Type B pancreatic cell (in vitro differentiated cells): ENCODE measurements around the gene TMX4. TPM values are rescaled to one million over a fixed set of nuclear protein-coding genes. Genes with fewer than 3 reads are reported as not detected.
A peak's percentile ranks its signal among the peaks of the same experiment; 100 is the strongest.

Experiments used
- DNase-seq: peaks from one replicate; pipeline ENCODE4 v3.0.0; 2021; ENCODE audit warnings: mixed read lengths; ENCODE audit not compliant: unreplicated experiment; ENCODE audit errors: extremely low spot score
- H3K27ac Mint-ChIP-seq: 2 replicates; pipeline ENCODE4 v1.8.0; 2021; ENCODE audit warnings: mild to moderate bottlenecking, mixed read lengths
- H3K27me3 Mint-ChIP-seq: 2 replicates; pipeline ENCODE4 v1.8.0; 2021; ENCODE audit warnings: mixed read lengths
- H3K36me3 Mint-ChIP-seq: 2 replicates; pipeline ENCODE4 v1.8.0; 2021; ENCODE audit warnings: mixed read lengths
- H3K4me1 Mint-ChIP-seq: one replicate; pipeline ENCODE4 v1.8.0; 2021; ENCODE audit warnings: mixed read lengths; ENCODE audit not compliant: unreplicated experiment
- H3K4me3 Mint-ChIP-seq: 2 replicates; pipeline ENCODE4 v1.8.0; 2021; ENCODE audit warnings: mild to moderate bottlenecking, mixed read lengths
- H3K9me3 Mint-ChIP-seq: 2 replicates; pipeline ENCODE4 v1.8.0; 2021; ENCODE audit warnings: mixed read lengths
- CTCF ChIP-seq: fragments of 200-600 bp; sonication (generic); conservative IDR thresholded peaks from 2 replicates; pipeline ENCODE4 v1.5.0; 2021; ENCODE audit warnings: antibody characterized with exemption, mild to moderate bottlenecking
- long read RNA-seq: library from polyadenylated mRNA; unstranded; transcript quantifications from one replicate; pipeline ENCODE4 v2.0.0, GENCODE V29; 2020
- total RNA-seq: library from RNA; stranded (reverse); gene quantifications from 2 replicates; pipeline ENCODE4 v1.2.1, GENCODE V29; 2021; ENCODE audit warnings: low replicate concordance

TMX4 gene, protein sequence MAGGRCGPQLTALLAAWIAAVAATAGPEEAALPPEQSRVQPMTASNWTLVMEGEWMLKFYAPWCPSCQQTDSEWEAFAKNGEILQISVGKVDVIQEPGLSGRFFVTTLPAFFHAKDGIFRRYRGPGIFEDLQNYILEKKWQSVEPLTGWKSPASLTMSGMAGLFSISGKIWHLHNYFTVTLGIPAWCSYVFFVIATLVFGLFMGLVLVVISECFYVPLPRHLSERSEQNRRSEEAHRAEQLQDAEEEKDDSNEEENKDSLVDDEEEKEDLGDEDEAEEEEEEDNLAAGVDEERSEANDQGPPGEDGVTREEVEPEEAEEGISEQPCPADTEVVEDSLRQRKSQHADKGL
- total RNA-seq: 27.6 and 40.9 TPM in 2 replicates
- long read RNA-seq, full-length matches to known transcripts: 9 of 17 reads
- long read RNA-seq, partial matches to known transcripts: 2 of 17 reads
- long read RNA-seq, other reads (novel, unspliced or antisense): 6 of 17 reads

GRCh38 chr20:8019246-8019997 lies at the start of gene TMX4:
Gene TMX4, minus strand, starts transcription at chr20:8019761. Its CDS starts 148 bp downstream, at chr20:8019613.
- peak; percentile 70 for TF ChIP-seq CTCF
- Mint-ChIP-seq H3K36me3 (no peaks in the 10 kb centered on the region), H3K4me1 (peaks cover 8% of the 10 kb centered on the region), H3K27ac (peak within 1 kb of the TSS; percentile 90), H3K9me3 (no peaks in the 10 kb centered on the region), H3K4me3 (peak within 1 kb of the TSS; percentile 96), H3K27me3 (no peaks in the 10 kb centered on the region)
- peak; percentile 96 for DNase-seq

DNA sequence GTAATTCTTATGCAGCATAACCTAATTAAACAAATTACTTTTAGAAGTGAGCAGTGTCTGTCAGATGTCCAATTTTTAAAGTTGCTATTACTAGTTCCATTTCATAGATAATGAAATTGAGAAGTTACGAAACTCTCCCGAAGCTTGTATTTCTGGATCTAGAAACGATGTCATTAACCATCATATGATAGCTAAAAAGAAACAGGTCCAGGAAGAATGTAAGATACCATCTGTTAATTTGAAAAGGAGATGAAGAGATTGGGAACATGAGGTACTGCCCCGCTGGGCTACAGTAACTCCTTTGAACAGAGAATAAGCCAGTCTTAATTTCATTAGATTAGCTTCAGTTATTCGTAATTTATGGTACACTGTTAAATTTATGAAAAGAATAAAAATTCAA lies 47.5 kb upstream of the TMX4 start:
- H3K9me3 Mint-ChIP-seq: peaks cover 13% of the 10 kb centered on the region
- no peaks in the 10 kb centered on the region for H3K36me3 Mint-ChIP-seq
- no peak overlapping the region for H3K4me3 Mint-ChIP-seq
- H3K27me3 Mint-ChIP-seq: no peaks in the 10 kb centered on the region
- no peak for DNase-seq
- H3K27ac Mint-ChIP-seq: peak overlapping the region; percentile 15
- H3K4me1 Mint-ChIP-seq: peaks cover 10% of the 10 kb centered on the region
- TF ChIP-seq CTCF: no peak

DNA sequence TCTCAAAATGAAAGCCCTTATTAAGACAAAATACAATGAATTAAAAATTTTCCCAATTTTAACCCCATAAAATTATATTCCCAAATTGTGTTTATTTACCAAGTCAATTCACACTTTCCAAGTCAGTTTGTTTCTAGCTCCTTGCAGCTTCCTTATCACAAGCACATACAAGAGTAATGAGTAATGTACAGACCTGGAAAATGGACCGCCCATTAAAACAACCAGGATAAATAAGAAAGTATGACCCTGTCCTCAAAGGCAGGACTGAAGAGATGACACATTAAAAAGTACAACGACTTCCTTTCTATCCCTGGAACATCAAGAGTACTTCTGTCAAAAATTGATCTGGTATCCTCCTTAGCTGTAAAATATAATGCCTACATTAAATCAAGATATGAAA lies 47.1 kb upstream of the TMX4 start:
- Mint-ChIP-seq H3K27me3 (no peaks in the 10 kb centered on the region), H3K4me3 (no peak overlapping the region), H3K4me1 (peaks cover 10% of the 10 kb centered on the region), H3K36me3 (no peaks in the 10 kb centered on the region), H3K9me3 (peaks cover 13% of the 10 kb centered on the region), H3K27ac (peak overlapping the region; percentile 15)
- TF ChIP-seq CTCF: no peak
- DNase-seq: no peak

DNA sequence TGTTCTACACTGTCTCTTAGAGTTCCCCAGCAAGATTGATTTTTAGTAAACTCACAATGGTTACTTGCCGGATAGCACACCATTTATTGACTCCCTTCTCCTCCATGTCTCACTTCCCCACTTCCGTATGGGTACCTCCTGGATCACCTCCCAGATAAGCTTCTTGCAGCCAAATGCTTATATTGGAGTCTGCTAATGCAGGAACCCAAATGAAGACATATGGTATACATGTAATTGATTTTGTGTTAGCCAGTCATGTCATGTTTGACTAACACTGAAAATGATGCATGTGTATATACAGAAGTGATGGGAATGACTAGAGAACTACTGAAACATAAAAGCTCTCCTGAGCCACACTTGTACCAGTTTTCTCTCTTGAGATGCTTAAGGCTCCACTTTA lies 46.1 kb upstream of the TMX4 start:
- Mint-ChIP-seq H3K27me3 (no peaks in the 10 kb centered on the region), H3K4me3 (no peak overlapping the region), H3K4me1 (peaks cover 10% of the 10 kb centered on the region), H3K9me3 (peaks cover 13% of the 10 kb centered on the region), H3K27ac (no peak overlapping the region), H3K36me3 (no peaks in the 10 kb centered on the region)
- no peak for DNase-seq
- TF ChIP-seq CTCF: no peak

GRCh38 chr20:8062756-8063155 lies 43.2 kb upstream of the TMX4 start:
- H3K27ac Mint-ChIP-seq: no peak overlapping the region
- peaks cover 8% of the 10 kb centered on the region for H3K9me3 Mint-ChIP-seq
- no peaks in the 10 kb centered on the region for H3K27me3 Mint-ChIP-seq
- TF ChIP-seq CTCF: no peak
- no peaks in the 10 kb centered on the region for H3K36me3 Mint-ChIP-seq
- no peak overlapping the region for H3K4me3 Mint-ChIP-seq
- DNase-seq: no peak
- H3K4me1 Mint-ChIP-seq: peaks cover 5% of the 10 kb centered on the region
